Erythroblast (primary cell): ENCODE measurements around the gene TTC38.

ENCODE experiments used
- GATA1 ChIP-seq: IDR thresholded peaks from 2 replicates; pipeline ENCODE4 v1.6.1; 2011; ENCODE audit warnings: low read depth, mild to moderate bottlenecking, control low read depth, low read length, moderate library complexity
- POLR2A ChIP-seq: IDR thresholded peaks from 2 replicates; pipeline ENCODE4 v1.6.1; 2011; ENCODE audit warnings: mild to moderate bottlenecking, low read length

GRCh38 chr22:46229701-46230100 is 38.1 kb upstream of the TTC38 start:
- TF ChIP-seq POLR2A: no peak
- TF ChIP-seq GATA1: no peak
